ENCODE data around the gene ZNF358.

ZNF358 gene

GRCh38 chr19:7549429-7550148, 33.7 kb downstream of the ZNF358 start:
- ChIA-PET POLR2A (interaction anchor here (0.6 kb wide), 1 partner anchor 139 kb away, joined by 8 read pairs; no protein-coding TSS in a partner anchor), CTCF (interaction anchor here (1.7 kb wide), 1 partner anchor 10 kb away, joined by 4 read pairs; no protein-coding TSS in a partner anchor)
- no peak overlapping the region for H3K4me3 ChIP-seq (ENCODE audit: low read depth, low read length)
- TF ChIP-seq, protein P1, sequence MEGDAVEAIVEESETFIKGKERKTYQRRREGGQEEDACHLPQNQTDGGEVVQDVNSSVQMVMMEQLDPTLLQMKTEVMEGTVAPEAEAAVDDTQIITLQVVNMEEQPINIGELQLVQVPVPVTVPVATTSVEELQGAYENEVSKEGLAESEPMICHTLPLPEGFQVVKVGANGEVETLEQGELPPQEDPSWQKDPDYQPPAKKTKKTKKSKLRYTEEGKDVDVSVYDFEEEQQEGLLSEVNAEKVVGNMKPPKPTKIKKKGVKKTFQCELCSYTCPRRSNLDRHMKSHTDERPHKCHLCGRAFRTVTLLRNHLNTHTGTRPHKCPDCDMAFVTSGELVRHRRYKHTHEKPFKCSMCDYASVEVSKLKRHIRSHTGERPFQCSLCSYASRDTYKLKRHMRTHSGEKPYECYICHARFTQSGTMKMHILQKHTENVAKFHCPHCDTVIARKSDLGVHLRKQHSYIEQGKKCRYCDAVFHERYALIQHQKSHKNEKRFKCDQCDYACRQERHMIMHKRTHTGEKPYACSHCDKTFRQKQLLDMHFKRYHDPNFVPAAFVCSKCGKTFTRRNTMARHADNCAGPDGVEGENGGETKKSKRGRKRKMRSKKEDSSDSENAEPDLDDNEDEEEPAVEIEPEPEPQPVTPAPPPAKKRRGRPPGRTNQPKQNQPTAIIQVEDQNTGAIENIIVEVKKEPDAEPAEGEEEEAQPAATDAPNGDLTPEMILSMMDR (IDR thresholded peaks at IDR 0.05; ENCODE audit: insufficient read depth, low read length, missing control alignments) = no peak
- no peak for DNase-seq (ENCODE audit: low read depth, low spot score)

GRCh38 chr19:7550169-7550770, 34.4 kb downstream of the ZNF358 start:
- no peak overlapping the region for H3K4me3 ChIP-seq (ENCODE audit: low read depth, low read length)
- POLR2A ChIA-PET = interaction anchor here (0.6 kb wide), 1 partner anchor 140 kb away, joined by 8 read pairs; no protein-coding TSS in a partner anchor
- CTCF ChIA-PET = interaction anchor here (0.8 to 1.7 kb wide), 3 partner anchors 10 to 448 kb away, joined by 3 to 8 read pairs (median 4); no protein-coding TSS in a partner anchor
- TF ChIP-seq, protein P1 (IDR thresholded peaks at IDR 0.05; ENCODE audit: insufficient read depth, low read length, missing control alignments) = no peak
- no peak for DNase-seq (ENCODE audit: low read depth, low spot score)

DNA sequence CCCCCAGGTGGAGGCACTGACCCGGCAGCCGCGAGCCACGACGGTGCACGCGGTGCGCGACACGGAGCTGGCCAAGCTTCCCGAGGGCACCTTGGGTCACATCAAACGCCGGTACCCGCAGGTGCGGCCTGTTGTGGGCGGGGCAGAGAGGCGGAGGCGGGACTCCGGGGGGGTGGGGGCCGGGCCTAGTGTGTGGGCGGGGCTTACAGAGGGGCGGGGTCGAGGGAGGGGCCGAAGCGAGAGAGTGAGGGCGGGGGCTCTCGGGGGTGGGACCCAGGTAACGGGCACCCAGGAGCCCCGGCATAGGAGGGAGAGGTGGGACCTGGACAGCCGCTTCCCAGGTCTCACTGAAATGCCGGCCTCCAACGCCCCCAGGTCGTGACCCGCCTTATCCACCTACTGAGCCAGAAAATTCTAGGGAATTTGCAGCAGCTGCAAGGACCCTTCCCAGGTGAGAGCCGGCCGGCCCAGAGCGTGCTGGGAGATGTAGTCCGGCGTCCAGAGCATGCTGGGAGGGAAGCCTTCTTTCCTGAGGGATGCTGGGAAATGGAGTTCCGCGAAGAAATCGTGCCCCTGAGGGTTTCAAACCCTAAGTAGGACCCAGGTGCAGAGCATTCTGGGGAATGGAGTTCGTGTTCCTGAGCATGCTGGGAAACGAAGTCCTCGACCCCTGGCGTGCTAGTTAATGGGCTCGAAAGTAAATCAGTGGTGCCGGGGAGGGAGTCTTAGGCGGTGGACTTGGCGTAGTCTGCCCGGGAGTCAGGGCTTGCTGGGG, 35.3 kb downstream of the ZNF358 start:
- ChIA-PET POLR2A (no interaction called here), CTCF (interaction anchor here (0.8 to 1.7 kb wide), 3 partner anchors 9 to 449 kb away, joined by 3 to 8 read pairs (median 4); no protein-coding TSS in a partner anchor)
- TF ChIP-seq, protein P1 (IDR thresholded peaks at IDR 0.05; ENCODE audit: insufficient read depth, low read length, missing control alignments) = no peak
- no peak for DNase-seq (ENCODE audit: low read depth, low spot score)
- no peak overlapping the region for H3K4me3 ChIP-seq (ENCODE audit: low read depth, low read length)

- POLR2A ChIA-PET = interaction anchor here (0.7 kb wide), 1 partner anchor 11 kb away, joined by 3 read pairs; no protein-coding TSS in a partner anchor
- CTCF ChIA-PET = interaction anchor here (1.2 kb wide), 1 partner anchor 16 kb away, joined by 6 read pairs; no protein-coding TSS in a partner anchor
These were observed 36.9 kb downstream of the ZNF358 start for GRCh38 chr19:7552781-7553180.

GRCh38 chr19:7554565-7554964, 38.7 kb downstream of the ZNF358 start:
- POLR2A ChIA-PET = no interaction called here

More at GRCh38 chr19:7552781-7553180, 36.9 kb downstream of the ZNF358 start:
- TF ChIP-seq, protein P1 (IDR thresholded peaks at IDR 0.05; ENCODE audit: insufficient read depth, low read length, missing control alignments) = no peak
- no peak overlapping the region for H3K4me3 ChIP-seq (ENCODE audit: low read depth, low read length)
- no peak for DNase-seq (ENCODE audit: low read depth, low spot score)

More at GRCh38 chr19:7554565-7554964, 38.7 kb downstream of the ZNF358 start:
- CTCF ChIA-PET = interaction anchor here (2.0 kb wide), 1 partner anchor 14 kb away, joined by 9 read pairs; no protein-coding TSS in a partner anchor
- no peak overlapping the region for H3K4me3 ChIP-seq (ENCODE audit: low read depth, low read length)
- no peak for DNase-seq (ENCODE audit: low read depth, low spot score)
- TF ChIP-seq, protein P1 (IDR thresholded peaks at IDR 0.05; ENCODE audit: insufficient read depth, low read length, missing control alignments) = no peak

Data from AG04449 (cell line).